GM20431 (cell line): ENCODE data around the gene QRICH2.
"Not testable (repeated sequence)": the region's sequence is repeated elsewhere in the genome, so short reads cannot be mapped to it uniquely, and the experiment has no call there.

Experiments
- in situ Hi-C: fragments of 300-500 bp; cut with MseI, MboI; formaldehyde crosslinking; loops from one replicate; pipeline ENCODE4 v1.15.0; 2020; ENCODE audit warnings: low sequenced_read_pairs; ENCODE audit not compliant: unreplicated experiment

The QRICH2 gene

GRCh38 chr17:76268991-76269981, 38.8 kb downstream of the QRICH2 start:
- in situ Hi-C loops, result no loop called here

- in situ Hi-C loops, result no loop called here
Measured at GRCh38 chr17:76268015-76268749, 39.9 kb downstream of the QRICH2 start.

GRCh38 chr17:76267581-76268001, 40.5 kb downstream of the QRICH2 start:
- in situ Hi-C loops, result not testable (repeated sequence)

DNA sequence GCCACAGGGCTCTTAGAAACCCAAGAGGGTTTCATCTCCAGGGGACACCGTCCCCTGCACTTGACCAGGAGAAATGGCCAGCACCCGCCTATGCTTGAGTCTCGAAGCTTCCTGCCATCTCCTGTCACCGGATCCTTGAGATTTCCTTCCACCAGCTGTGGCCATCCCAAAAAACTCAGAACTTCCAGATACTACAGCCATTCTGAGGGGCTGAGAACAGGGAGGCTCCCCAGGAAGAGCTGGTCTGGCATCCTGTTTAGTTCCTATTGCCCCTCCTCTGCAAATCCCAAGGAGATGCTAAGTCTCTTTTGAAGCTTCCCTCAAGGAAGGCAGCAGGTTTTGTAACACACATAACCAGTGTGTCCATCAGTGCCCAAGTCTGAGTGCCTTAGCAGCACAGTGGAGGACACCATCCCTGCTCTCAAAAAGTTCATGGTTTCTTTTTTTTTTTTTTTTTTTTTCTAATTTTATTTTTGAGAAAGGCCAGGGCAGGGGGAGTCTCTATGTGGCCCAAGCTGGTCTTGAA, 41.0 kb downstream of the QRICH2 start:
- in situ Hi-C loops, result no loop called here

GRCh38 chr17:76266244-76266938, 41.7 kb downstream of the QRICH2 start:
- in situ Hi-C loops, result no loop called here

- in situ Hi-C loops, result no loop called here
Measured at GRCh38 chr17:76265624-76266243, 42.3 kb downstream of the QRICH2 start.

DNA sequence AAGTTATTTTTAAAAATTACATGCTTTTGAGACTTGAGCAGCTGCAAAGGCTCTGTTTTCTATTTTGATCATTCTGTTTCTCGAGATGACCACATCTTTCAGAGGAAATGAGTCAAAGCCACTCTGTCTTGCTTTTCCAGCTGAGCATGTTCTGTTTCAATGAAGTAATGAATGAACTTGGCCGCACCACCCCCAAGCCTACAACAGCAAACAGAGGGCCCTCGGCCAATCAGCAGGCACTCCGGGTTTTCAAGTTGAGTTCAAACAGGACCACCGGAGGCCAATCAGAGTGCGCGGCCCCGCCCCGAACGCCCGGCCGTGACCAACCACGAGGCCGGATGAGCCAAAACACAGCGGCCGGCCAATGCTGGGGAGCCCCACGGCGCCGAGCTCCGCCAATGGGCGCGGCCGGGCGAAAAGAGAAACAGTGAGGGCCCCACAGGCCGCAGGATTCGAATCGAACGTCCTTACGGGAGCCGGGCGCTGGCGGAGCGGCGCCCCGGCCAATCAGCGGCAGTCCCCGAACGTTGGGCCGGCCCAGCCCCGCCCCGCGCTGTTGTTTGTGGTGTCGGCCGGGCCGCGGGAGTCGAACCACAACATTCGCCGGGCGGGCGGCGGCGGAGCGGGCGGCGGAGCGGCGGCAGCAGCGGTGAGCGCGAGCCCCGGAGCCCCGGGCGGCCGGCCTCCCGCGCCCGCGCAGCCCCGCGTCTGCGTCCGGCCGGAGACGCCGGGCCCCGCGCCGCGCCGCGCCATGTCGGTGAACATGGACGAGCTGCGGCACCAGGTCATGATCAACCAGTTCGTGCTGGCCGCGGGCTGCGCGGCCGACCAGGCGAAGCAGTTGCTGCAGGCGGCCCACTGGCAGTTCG, 43.1 kb downstream of the QRICH2 start, which contains the start of gene UBALD2:
UBALD2 (plus strand) TSS at position 594 of the 869 bp plus-strand sequence; CDS start at position 752, 158 bp downstream.
- in situ Hi-C loops, result no loop called here

DNA sequence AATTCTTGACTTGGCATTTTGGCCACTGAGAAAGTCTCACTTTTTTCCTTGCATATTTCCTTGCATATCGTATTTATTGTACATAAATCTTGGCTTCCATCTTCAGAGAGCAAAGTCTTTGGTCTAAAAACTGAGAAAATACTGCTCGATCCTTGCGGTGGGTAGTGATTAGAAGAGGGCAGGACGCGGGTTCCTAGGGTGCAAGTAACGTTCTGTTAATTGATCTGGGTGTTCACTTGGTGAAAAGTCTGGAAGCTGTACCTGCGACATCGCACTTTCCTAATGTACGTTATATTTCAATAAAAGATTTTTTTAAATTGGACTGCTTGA, 43.7 kb downstream of the QRICH2 start:
- in situ Hi-C loops, result no loop called here

DNA sequence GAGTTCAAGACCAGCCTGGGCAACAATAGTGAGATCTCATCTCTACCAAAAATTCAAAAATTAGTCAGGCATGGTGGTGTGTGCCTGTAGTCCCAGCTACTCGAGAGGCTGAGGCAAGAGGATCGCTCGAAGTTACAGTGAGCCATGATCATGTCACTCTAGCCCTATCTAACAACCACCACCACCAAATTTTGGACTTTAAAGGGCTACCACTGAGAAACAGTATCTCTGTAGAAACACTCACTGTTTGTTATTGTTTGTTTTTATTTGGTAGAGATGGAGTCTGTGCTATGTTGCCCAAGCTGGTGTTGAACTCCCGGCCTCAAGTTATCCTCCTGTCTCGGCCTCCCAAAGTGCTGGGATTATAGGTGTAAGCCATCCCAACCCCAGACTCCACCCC, 44.2 kb downstream of the QRICH2 start:
- in situ Hi-C loops, result no loop called here

- in situ Hi-C loops, result no loop called here
Measured at GRCh38 chr17:76262732-76263344, 45.2 kb downstream of the QRICH2 start.

GRCh38 chr17:76261421-76262215, 46.5 kb downstream of the QRICH2 start:
- in situ Hi-C loops, result no loop called here

DNA sequence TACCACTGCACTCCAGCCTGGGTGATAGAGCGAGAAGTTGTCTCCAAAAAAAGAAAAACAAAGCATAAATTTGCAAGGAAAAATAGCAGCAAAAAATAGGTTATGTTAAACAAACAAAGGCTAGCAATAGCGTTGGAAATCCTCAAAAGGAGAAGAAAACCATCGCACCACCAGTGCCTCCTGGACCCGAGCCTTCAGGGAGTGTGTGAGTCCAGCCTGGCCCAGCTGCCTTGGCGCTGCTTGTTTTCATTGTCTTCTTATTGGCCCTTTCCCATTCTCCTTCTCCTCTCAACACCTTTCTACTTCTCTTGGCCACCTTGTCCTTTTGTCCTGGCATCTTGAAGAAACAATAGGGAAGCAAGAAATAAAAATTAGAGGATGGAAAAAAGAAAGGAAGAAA, 47.4 kb downstream of the QRICH2 start:
- in situ Hi-C loops, result no loop called here

DNA sequence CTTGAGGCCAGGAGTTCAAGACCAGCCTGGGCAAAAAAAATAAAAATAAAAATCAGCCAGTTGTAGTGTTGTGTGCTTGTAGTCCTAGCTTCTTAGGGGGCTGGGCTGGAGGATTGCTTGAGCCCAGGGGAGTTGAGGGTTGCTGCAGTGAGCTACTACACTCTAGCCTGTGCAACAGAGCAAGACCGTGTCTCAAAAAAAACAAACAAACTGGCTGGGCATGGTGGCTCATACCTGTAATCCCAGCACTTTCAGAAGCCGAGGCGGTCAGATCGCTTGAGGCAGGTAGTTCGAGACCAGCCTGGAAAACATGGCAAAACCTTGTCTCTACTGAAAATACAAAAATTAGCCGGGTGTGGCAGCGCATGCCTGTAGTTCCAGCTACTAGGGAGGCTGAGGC, 47.9 kb downstream of the QRICH2 start:
- in situ Hi-C loops, result no loop called here

GRCh38 chr17:76256430-76257050, 51.5 kb downstream of the QRICH2 start:
- in situ Hi-C loops, result not testable (repeated sequence)

DNA sequence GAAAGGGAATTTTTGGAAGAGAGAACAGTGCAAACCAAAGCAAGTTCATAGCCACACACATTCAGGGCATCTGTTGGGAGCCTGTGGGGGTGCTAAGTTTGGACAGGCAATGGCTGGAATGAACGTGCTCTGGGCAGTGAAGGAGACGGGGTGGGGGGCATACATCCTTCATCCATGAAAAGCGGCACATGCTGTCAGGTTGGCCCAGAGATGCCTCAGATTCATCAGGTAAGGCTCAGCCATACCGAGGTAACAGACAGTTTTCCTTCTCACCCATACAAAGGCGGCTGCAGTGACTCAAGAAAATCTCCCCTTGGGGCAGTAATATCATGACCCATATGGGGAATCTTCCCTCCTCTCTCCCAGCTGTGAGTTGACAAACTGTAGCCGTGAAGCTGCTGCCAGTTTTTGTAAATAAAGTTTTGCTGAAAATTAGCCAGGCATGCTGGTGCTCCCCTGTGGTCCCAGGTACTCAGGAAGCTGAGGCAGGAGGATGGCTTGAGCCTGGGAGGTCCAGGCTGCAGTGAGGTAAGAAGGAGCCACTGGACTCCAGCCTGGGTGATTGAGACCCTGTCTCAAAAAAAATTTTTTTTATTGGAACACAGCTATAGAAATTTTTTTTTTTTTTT, 52.2 kb downstream of the QRICH2 start:
- in situ Hi-C loops, result no loop called here

DNA sequence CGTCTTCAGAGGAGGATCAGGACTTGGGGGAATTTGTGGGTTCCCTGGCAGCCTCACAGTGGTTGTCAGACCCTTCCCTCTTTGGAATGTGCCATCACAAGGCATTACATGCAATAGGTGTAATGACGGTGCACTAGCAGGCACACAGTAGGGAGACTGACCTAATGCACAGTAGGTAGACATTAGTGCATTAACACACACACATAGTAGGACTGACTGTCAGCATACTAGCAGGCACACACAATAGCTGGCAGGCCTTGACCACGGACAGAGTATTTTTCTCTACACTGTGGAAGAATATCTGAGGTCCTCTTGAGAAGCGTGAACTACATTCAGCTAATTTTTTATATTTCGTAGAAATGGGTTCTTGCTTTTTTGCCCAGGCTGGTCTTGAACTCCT, 53.8 kb downstream of the QRICH2 start:
- in situ Hi-C loops, result no loop called here

- in situ Hi-C loops, result no loop called here
Measured at GRCh38 chr17:76253841-76254240, 54.2 kb downstream of the QRICH2 start.
